ENCODE results near the gene MYO1H. TPM values are rescaled to one million over a fixed set of nuclear protein-coding genes. Genes with fewer than 3 reads are reported as not detected.

MYO1H gene
- total RNA-seq, 1 donor from 2014 or later = not detected

DNA sequence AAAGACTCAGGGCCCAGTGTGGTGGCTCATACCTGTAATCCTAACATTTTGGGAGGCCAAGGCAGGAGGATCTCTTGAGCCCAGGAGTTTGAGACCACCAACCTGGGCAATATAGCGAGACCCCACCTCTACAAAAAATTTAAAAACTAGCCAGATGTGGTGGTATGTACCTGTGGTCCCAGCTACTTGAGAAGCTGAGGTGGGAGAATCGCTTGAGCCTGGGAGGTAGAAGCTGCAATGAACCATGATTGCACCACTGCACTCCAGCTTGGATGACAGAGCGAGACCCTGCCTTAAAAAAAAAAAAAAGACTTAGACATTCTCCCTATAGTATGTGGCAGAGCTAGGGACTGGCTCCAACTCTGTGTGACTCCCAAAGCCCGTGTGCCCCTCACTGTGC lies 132.7 kb downstream of the MYO1H start:
- Mint-ChIP-seq H3K4me3 (no peak overlapping the region), H3K36me3 (peaks cover 8% of the 10 kb centered on the region), H3K27me3 (ENCODE audit: insufficient read depth, low read depth) (peaks cover 5% of the 10 kb centered on the region), H3K9me3 (no peaks in the 10 kb centered on the region), H3K27ac (no peak overlapping the region), H3K4me1 (peaks cover 25% of the 10 kb centered on the region)
- TF ChIP-seq EZH2 (IDR thresholded peaks at IDR 0.05) (no peak), CTCF (IDR thresholded peaks at IDR 0.05) (no peak), EZH2phosphoT487 (IDR thresholded peaks at IDR 0.05) (no peak)
- peaks cover 14% of the 10 kb centered on the region for H4K20me1 ChIP-seq (ENCODE audit: low read depth)
- DNase-seq (ENCODE audit: low spot score) = no peak
- no peak overlapping the region for H2AFZ ChIP-seq (replicated peaks)
- no peaks in the 10 kb centered on the region for H3K9me3 ChIP-seq (ENCODE audit: low read depth)
- H3K79me2 ChIP-seq (ENCODE audit: low read depth) = peaks cover 44% of the 10 kb centered on the region
- H3K4me1 ChIP-seq = peaks cover 14% of the 10 kb centered on the region
- no peaks in the 10 kb centered on the region for H3K36me3 ChIP-seq
- H3K9ac ChIP-seq = no peak overlapping the region
- no peaks in the 10 kb centered on the region for H3K27me3 ChIP-seq
- no peak overlapping the region for H3K4me3 ChIP-seq
- no peak overlapping the region for H3K4me2 ChIP-seq
- no peaks in the 10 kb centered on the region for H3F3A ChIP-seq (ENCODE audit: low read depth)
- H3K27ac ChIP-seq = no peak overlapping the region

DNA sequence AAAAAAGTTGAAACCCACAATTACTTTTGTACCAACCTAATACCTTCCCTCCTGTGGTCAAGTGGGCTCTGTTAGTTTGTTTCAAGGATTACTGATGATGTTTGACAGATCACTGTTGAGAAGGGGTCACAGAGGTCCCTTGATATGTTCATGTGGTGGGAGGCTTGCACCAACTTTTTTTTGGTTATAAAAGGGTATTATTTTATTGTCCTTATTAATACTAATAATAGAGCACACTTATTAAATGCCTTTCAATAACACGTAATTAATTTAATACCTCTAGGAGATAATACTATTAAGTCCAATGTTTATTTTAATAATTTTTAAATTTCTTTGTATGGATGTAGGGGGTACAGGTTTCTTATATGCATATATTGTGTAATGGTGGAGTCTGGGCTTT lies 134.2 kb downstream of the MYO1H start:
- peaks cover 2% of the 10 kb centered on the region for H3K27me3 Mint-ChIP-seq (ENCODE audit: insufficient read depth, low read depth)

GRCh38 chr12:109482491-109482890 lies 134.8 kb downstream of the MYO1H start:
- H3K4me1 ChIP-seq = peaks cover 7% of the 10 kb centered on the region
- Mint-ChIP-seq H3K4me3 (no peak overlapping the region), H3K9me3 (no peaks in the 10 kb centered on the region), H3K36me3 (peaks cover 10% of the 10 kb centered on the region), H3K27me3 (ENCODE audit: insufficient read depth, low read depth) (peaks cover 2% of the 10 kb centered on the region), H3K27ac (no peak overlapping the region), H3K4me1 (peaks cover 10% of the 10 kb centered on the region)
- DNase-seq (ENCODE audit: low spot score) = no peak
- no peak overlapping the region for H3K9ac ChIP-seq
- H3K27me3 ChIP-seq = no peaks in the 10 kb centered on the region
- H3K4me2 ChIP-seq = no peak overlapping the region
- no peak overlapping the region for H3K4me3 ChIP-seq
- H3K9me3 ChIP-seq (ENCODE audit: low read depth) = no peaks in the 10 kb centered on the region
- H3K27ac ChIP-seq = no peak overlapping the region
- no peak for TF ChIP-seq EZH2 (IDR thresholded peaks at IDR 0.05)
- TF ChIP-seq EZH2phosphoT487 (IDR thresholded peaks at IDR 0.05) = no peak
- TF ChIP-seq CTCF (IDR thresholded peaks at IDR 0.05) = no peak
- H3K36me3 ChIP-seq = no peaks in the 10 kb centered on the region
- peaks cover 27% of the 10 kb centered on the region for H3K79me2 ChIP-seq (ENCODE audit: low read depth)
- H3F3A ChIP-seq (ENCODE audit: low read depth) = no peaks in the 10 kb centered on the region
- no peak overlapping the region for H2AFZ ChIP-seq (replicated peaks)
- H4K20me1 ChIP-seq (ENCODE audit: low read depth) = peaks cover 2% of the 10 kb centered on the region

More for the DNA sequence above, 134.2 kb downstream of the MYO1H start:
- Mint-ChIP-seq H3K9me3 (no peaks in the 10 kb centered on the region), H3K36me3 (peaks cover 10% of the 10 kb centered on the region), H3K27ac (no peak overlapping the region), H3K4me1 (peaks cover 10% of the 10 kb centered on the region), H3K4me3 (no peak overlapping the region)
- Histone ChIP-seq H3K79me2 (ENCODE audit: low read depth) (peaks cover 29% of the 10 kb centered on the region), H3K27me3 (no peaks in the 10 kb centered on the region), H3K4me1 (peaks cover 7% of the 10 kb centered on the region), H3K9me3 (ENCODE audit: low read depth) (no peaks in the 10 kb centered on the region), H3K27ac (no peak overlapping the region), H4K20me1 (ENCODE audit: low read depth) (peaks cover 2% of the 10 kb centered on the region), H3K4me2 (no peak overlapping the region), H3K4me3 (no peak overlapping the region), H3K36me3 (no peaks in the 10 kb centered on the region), H3K9ac (no peak overlapping the region), H2AFZ (replicated peaks) (no peak overlapping the region), H3F3A (ENCODE audit: low read depth) (no peaks in the 10 kb centered on the region)
- no peak for DNase-seq (ENCODE audit: low spot score)
- TF ChIP-seq EZH2 (IDR thresholded peaks at IDR 0.05) (no peak), EZH2phosphoT487 (IDR thresholded peaks at IDR 0.05) (no peak), CTCF (IDR thresholded peaks at IDR 0.05) (no peak)

All from neural progenitor cell (in vitro differentiated cells).